Measurements from ENCODE around the gene FHIP1B. TPM values are rescaled to one million over a fixed set of nuclear protein-coding genes. Genes with fewer than 3 reads are reported as not detected.

The FHIP1B gene
- total and polyA plus RNA-seq, 4 donors: 12.3 to 21.2 (median 16.9) TPM

GRCh38 chr11:6196396-6196795, 38.0 kb downstream of the FHIP1B start:
- no peaks in the 10 kb centered on the region for H3K9me3 ChIP-seq (ENCODE audit: control insufficient read depth in 4 of 4, low read length in 3 of 4)
- 57% methylated on average over 4 of the region's 4 CpGs for WGBS
- no peaks in the 10 kb centered on the region for H3K27me3 ChIP-seq (ENCODE audit: control insufficient read depth in 4 of 4, insufficient read depth in 4 of 4, low read length in 3 of 4)
- no peak for DNase-seq (ENCODE audit: low spot score)
- H3K4me3 ChIP-seq (ENCODE audit: low read depth in 1 of 3, low read length in 3 of 3): no peak overlapping the region
- no peaks in the 10 kb centered on the region for H3K4me1 ChIP-seq (ENCODE audit: control insufficient read depth in 4 of 4, insufficient read depth in 4 of 4, low read length in 3 of 4)
- H3K27ac ChIP-seq (ENCODE audit: low read depth in 1 of 2, low read length in 2 of 2): no peak overlapping the region
- no peak overlapping the region for H3K9ac ChIP-seq (ENCODE audit: low read depth in 1 of 2, low read length in 2 of 2)
- TF ChIP-seq GABPA (IDR thresholded peaks at IDR 0.05 in 1 of 2, conservative IDR thresholded peaks at IDR 0.05 in 1 of 2) (no peak), HNF4A (conservative IDR thresholded peaks at IDR 0.05) (no peak), EGR1 (IDR thresholded peaks at IDR 0.05; ENCODE audit: low read depth in 2 of 2) (no peak), YY1 (IDR thresholded peaks at IDR 0.05) (no peak), FOXA1 (IDR thresholded peaks at IDR 0.05) (no peak), HNF4G (IDR thresholded peaks at IDR 0.05) (no peak), ZBTB33 (IDR thresholded peaks at IDR 0.05) (no peak), RAD21 (IDR thresholded peaks at IDR 0.05) (no peak), CTCF (IDR thresholded peaks at IDR 0.05; ENCODE audit: low read depth, low read length, missing input control) (no peak), JUND (IDR thresholded peaks at IDR 0.05) (no peak), TAF1 (conservative IDR thresholded peaks at IDR 0.05) (no peak), ATF3 (IDR thresholded peaks at IDR 0.05) (no peak), SP1 (IDR thresholded peaks at IDR 0.05) (no peak)
- H3K36me3 ChIP-seq (ENCODE audit: control insufficient read depth in 4 of 4, insufficient read depth in 3 of 4, low read depth in 1 of 4, low read length in 3 of 4): no peaks in the 10 kb centered on the region

GRCh38 chr11:6194065-6194581, 40.3 kb downstream of the FHIP1B start:
- H3K9me3 ChIP-seq (ENCODE audit: control insufficient read depth in 4 of 4, low read length in 3 of 4): no peaks in the 10 kb centered on the region
- 75% methylated on average over 1 of the region's 1 CpG for whole genome bisulfite sequencing
- no peaks in the 10 kb centered on the region for H3K36me3 ChIP-seq (ENCODE audit: control insufficient read depth in 4 of 4, insufficient read depth in 3 of 4, low read depth in 1 of 4, low read length in 3 of 4)
- no peaks in the 10 kb centered on the region for H3K27me3 ChIP-seq (ENCODE audit: control insufficient read depth in 4 of 4, insufficient read depth in 4 of 4, low read length in 3 of 4)
- no peak overlapping the region for H3K9ac ChIP-seq (ENCODE audit: low read depth in 1 of 2, low read length in 2 of 2)
- DNase-seq (ENCODE audit: low spot score): no peak
- H3K4me1 ChIP-seq (ENCODE audit: control insufficient read depth in 4 of 4, insufficient read depth in 4 of 4, low read length in 3 of 4): no peaks in the 10 kb centered on the region
- H3K4me3 ChIP-seq (ENCODE audit: low read depth in 1 of 3, low read length in 3 of 3): no peak overlapping the region
- H3K27ac ChIP-seq (ENCODE audit: low read depth in 1 of 2, low read length in 2 of 2): no peak overlapping the region
- no peak for TF ChIP-seq MAX (IDR thresholded peaks at IDR 0.05)
- TF ChIP-seq FOXA2 (IDR thresholded peaks at IDR 0.05): no peak

GRCh38 chr11:6191742-6192141, 42.7 kb downstream of the FHIP1B start:
- no peak for DNase-seq (ENCODE audit: low spot score)
- no peaks in the 10 kb centered on the region for H3K4me1 ChIP-seq (ENCODE audit: control insufficient read depth in 4 of 4, insufficient read depth in 4 of 4, low read length in 3 of 4)
- H3K9me3 ChIP-seq (ENCODE audit: control insufficient read depth in 4 of 4, low read length in 3 of 4): no peaks in the 10 kb centered on the region
- H3K27ac ChIP-seq (ENCODE audit: low read depth in 1 of 2, low read length in 2 of 2): no peak overlapping the region
- no peak overlapping the region for H3K9ac ChIP-seq (ENCODE audit: low read depth in 1 of 2, low read length in 2 of 2)
- no peaks in the 10 kb centered on the region for H3K36me3 ChIP-seq (ENCODE audit: control insufficient read depth in 4 of 4, insufficient read depth in 3 of 4, low read depth in 1 of 4, low read length in 3 of 4)
- H3K4me3 ChIP-seq (ENCODE audit: low read depth in 1 of 3, low read length in 3 of 3): no peak overlapping the region
- H3K27me3 ChIP-seq (ENCODE audit: control insufficient read depth in 4 of 4, insufficient read depth in 4 of 4, low read length in 3 of 4): no peaks in the 10 kb centered on the region
- no peak for TF ChIP-seq SP1 (IDR thresholded peaks at IDR 0.05)
- TF ChIP-seq GABPA (IDR thresholded peaks at IDR 0.05 in 1 of 2, conservative IDR thresholded peaks at IDR 0.05 in 1 of 2): no peak
- TF ChIP-seq HNF4G (IDR thresholded peaks at IDR 0.05): no peak
- TF ChIP-seq TAF1 (conservative IDR thresholded peaks at IDR 0.05): no peak
- no peak for TF ChIP-seq MAX (IDR thresholded peaks at IDR 0.05)
- no peak for TF ChIP-seq JUND (IDR thresholded peaks at IDR 0.05)
- no peak for TF ChIP-seq FOXA2 (IDR thresholded peaks at IDR 0.05)
- no peak for TF ChIP-seq NR2F2 (IDR thresholded peaks at IDR 0.05)
- no peak for TF ChIP-seq RAD21 (IDR thresholded peaks at IDR 0.05)
- TF ChIP-seq HNF4A (conservative IDR thresholded peaks at IDR 0.05): no peak
- TF ChIP-seq EGR1 (IDR thresholded peaks at IDR 0.05; ENCODE audit: low read depth in 2 of 2): no peak
- TF ChIP-seq ATF3 (IDR thresholded peaks at IDR 0.05): no peak
- TF ChIP-seq REST (IDR thresholded peaks at IDR 0.05): no peak
